ENCODE measurements around the gene CAAP1. TPM values are rescaled to one million over a fixed set of nuclear protein-coding genes. Genes with fewer than 3 reads are reported as not detected.
"Not testable (repeated sequence)": the region's sequence is repeated elsewhere in the genome, so short reads cannot be mapped to it uniquely, and the experiment has no call there.

CAAP1 gene
- total and polyA plus RNA-seq, 9 donors = 16.2 to 18.9 (median 17.7) TPM

DNA sequence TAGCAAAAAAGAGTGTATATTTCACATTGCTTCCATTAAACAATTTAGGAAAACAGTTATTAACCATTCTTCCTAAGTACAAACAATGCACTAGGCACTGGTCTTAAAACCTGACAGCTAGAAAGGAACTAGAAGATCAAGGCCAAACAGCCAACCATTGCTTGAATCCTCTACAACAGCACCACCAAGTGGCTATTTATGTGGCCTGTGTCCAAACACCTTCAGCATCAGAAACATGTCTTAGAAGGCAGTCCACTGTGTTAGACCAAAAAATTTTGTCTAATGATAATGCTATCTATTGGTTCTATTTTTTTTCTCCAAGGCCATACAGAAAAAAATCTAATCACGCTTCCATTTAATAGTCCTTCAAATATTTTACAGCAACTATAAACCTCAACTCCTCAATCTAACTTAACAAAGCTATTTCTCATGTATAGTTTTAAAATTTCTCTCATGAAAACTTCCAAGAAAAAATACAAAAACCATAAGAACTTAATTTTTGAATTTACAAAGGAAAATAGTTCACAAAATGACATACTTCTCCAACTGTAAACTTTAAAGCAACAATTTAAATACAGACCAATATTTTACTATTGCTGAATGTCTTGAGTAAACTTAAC, 36.1 kb downstream of the CAAP1 start:
- no peak overlapping the region for H3K4me3 ChIP-seq (ENCODE audit: low read length)
- H3K27ac ChIP-seq (ENCODE audit: low read length) = no peak overlapping the region
- DNase-seq = peak; percentile 15
- peaks cover 4% of the 10 kb centered on the region for H3K36me3 ChIP-seq (ENCODE audit: control insufficient read depth, insufficient read depth, low read length)
- H3K9me3 ChIP-seq (replicated peaks; ENCODE audit: control insufficient read depth, low read depth, low read length) = no peaks in the 10 kb centered on the region
- no CpG with 5 or more reads among the region's 1 CpG for WGBS (ENCODE audit: insufficient coverage)
- no peaks in the 10 kb centered on the region for H3K4me1 ChIP-seq (ENCODE audit: control insufficient read depth, insufficient read depth, low read length)
- no peaks in the 10 kb centered on the region for H3K27me3 ChIP-seq (ENCODE audit: control insufficient read depth, insufficient read depth, low read length)

DNA sequence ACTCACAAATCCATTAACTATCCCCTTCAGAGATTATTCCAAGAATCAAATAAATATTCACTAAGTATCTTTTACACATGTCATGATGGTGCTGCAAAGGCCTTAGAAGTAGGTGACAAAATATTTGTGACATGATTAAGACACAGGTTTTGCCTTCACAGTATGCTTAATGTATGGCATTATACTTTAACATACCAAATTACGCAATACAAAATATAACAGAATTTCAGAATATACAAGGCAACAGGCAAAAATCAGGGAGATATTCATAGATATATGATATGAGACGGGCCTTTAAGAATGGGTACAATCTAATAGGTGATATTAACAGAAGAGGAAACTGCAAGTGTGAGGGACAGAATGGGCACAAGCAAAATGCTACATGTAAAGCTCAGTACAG, 41.6 kb downstream of the CAAP1 start:
- no peak overlapping the region for H3K4me3 ChIP-seq (ENCODE audit: low read length)
- no peaks in the 10 kb centered on the region for H3K4me1 ChIP-seq (ENCODE audit: control insufficient read depth, insufficient read depth, low read length)
- H3K27me3 ChIP-seq (ENCODE audit: control insufficient read depth, insufficient read depth, low read length) = no peaks in the 10 kb centered on the region
- no peaks in the 10 kb centered on the region for H3K9me3 ChIP-seq (replicated peaks; ENCODE audit: control insufficient read depth, low read depth, low read length)
- no peak for DNase-seq
- H3K27ac ChIP-seq (ENCODE audit: low read length) = no peak overlapping the region
- 100% methylated on average over 1 of the region's 2 CpGs for WGBS (ENCODE audit: insufficient coverage)
- peaks cover 3% of the 10 kb centered on the region for H3K36me3 ChIP-seq (ENCODE audit: control insufficient read depth, insufficient read depth, low read length)

DNA sequence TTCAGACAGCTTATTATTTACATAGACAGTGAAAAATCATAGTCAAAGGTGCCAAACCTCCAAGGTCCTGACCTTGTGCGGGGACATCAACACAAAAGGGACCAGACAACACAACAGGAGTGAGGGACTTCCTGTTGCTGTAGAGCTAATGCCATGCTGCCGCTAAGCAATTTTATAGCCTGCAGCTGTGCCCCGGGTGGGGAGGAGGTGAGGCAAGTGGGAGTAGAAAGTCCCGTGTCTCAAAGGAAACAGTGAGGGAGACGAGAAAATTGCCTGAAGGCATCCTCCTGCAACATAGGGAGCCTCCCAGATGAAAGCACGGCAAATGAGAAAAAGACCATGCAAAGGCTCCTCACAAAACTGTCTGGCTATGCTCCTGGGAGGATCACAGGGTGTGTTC, 58.8 kb downstream of the CAAP1 start:
- H3K27me3 ChIP-seq (ENCODE audit: control insufficient read depth, insufficient read depth, low read length) = no peaks in the 10 kb centered on the region
- H3K9me3 ChIP-seq (replicated peaks; ENCODE audit: control insufficient read depth, low read depth, low read length) = no peaks in the 10 kb centered on the region
- peaks cover 7% of the 10 kb centered on the region for H3K4me1 ChIP-seq (ENCODE audit: control insufficient read depth, insufficient read depth, low read length)
- no peak overlapping the region for H3K4me3 ChIP-seq (ENCODE audit: low read length)
- 10% methylated on average over 6 of the region's 6 CpGs for WGBS (ENCODE audit: insufficient coverage)
- H3K36me3 ChIP-seq (ENCODE audit: control insufficient read depth, insufficient read depth, low read length) = no peaks in the 10 kb centered on the region
- no peak overlapping the region for H3K27ac ChIP-seq (ENCODE audit: low read length)
- DNase-seq = peak; percentile 36

DNA sequence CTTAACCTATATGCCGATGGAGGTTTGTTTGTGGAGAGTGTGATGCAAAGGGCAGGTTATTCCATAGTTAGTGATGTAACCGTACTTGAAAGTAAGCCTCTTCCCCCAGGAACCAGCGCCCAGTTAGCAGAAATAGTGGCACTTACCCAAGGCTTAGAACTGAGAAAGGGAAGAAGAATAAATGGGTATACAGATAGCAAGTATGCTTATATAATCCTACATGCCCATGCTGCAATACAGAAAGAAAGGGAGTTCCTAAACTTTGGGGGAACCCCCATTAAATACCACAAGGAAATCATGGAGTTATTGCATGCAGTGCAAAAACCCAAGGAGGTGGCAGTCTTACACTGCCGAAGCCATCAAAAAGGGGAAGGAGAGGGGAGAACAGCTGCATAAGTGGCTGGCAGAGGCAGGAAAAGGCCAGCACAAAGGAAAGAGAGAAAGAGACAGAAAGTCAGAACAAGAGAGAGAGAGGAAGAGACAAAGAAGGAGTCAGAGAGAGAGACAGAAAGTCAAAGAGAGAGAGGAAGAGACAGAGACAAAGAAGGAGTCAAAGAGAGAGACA, 64.1 kb downstream of the CAAP1 start:
- not testable (repeated sequence) for H3K9me3 ChIP-seq (replicated peaks; ENCODE audit: control insufficient read depth, low read depth, low read length); H3K27me3 ChIP-seq (ENCODE audit: control insufficient read depth, insufficient read depth, low read length); H3K4me1 ChIP-seq (ENCODE audit: control insufficient read depth, insufficient read depth, low read length); H3K27ac ChIP-seq (ENCODE audit: low read length); DNase-seq; H3K4me3 ChIP-seq (ENCODE audit: low read length); H3K36me3 ChIP-seq (ENCODE audit: control insufficient read depth, insufficient read depth, low read length)
- WGBS (ENCODE audit: insufficient coverage) = 75% methylated on average over 1 of the region's 4 CpGs

DNA sequence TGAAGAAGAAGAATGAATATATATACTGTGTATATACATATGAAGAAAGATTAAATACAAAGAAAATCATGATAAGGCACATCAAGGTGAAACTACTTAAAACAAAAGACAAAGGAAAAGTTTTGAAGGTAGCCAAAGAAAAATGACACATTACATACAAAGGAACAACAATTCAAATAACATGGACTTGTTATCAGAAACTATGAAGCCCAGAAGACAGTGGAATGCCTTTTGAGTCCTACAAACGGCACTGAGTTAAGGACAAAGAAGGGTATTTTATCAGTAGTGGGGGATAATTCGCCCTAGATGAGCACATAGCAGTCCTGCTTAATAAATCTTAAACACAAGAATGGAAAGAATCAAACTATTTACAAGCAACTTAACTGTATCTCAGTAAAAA, 77.8 kb downstream of the CAAP1 start:
- no peak overlapping the region for H3K27ac ChIP-seq (ENCODE audit: low read length)
- H3K27me3 ChIP-seq (ENCODE audit: control insufficient read depth, insufficient read depth, low read length) = no peaks in the 10 kb centered on the region
- H3K9me3 ChIP-seq (replicated peaks; ENCODE audit: control insufficient read depth, low read depth, low read length) = no peaks in the 10 kb centered on the region
- no peaks in the 10 kb centered on the region for H3K36me3 ChIP-seq (ENCODE audit: control insufficient read depth, insufficient read depth, low read length)
- DNase-seq = no peak
- no peak overlapping the region for H3K4me3 ChIP-seq (ENCODE audit: low read length)
- H3K4me1 ChIP-seq (ENCODE audit: control insufficient read depth, insufficient read depth, low read length) = no peaks in the 10 kb centered on the region
- no CpG with 5 or more reads among the region's 2 CpGs for WGBS (ENCODE audit: insufficient coverage)

DNA sequence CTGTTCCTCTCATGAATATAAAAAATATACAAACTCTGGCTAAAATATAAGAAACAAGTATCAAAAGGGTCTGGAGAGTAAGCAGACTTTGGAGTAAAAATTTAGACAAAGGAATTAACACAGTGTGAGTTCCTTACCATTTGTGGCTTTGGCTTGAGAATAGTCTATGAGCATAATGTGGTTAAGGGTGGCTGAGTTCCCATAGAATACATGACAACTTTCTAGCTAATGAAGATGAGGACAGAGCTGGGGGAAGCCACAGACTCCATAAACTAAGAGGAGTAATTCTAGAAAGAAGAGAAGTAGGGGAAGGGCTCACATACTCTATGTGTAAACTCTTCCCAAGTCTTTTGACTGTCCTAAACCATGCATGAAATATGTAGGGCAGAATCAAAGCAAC, 79.4 kb downstream of the CAAP1 start:
- H3K27me3 ChIP-seq (ENCODE audit: control insufficient read depth, insufficient read depth, low read length) = no peaks in the 10 kb centered on the region
- no peaks in the 10 kb centered on the region for H3K9me3 ChIP-seq (replicated peaks; ENCODE audit: control insufficient read depth, low read depth, low read length)
- no peak for DNase-seq
- H3K4me3 ChIP-seq (ENCODE audit: low read length) = no peak overlapping the region
- no peaks in the 10 kb centered on the region for H3K4me1 ChIP-seq (ENCODE audit: control insufficient read depth, insufficient read depth, low read length)
- H3K27ac ChIP-seq (ENCODE audit: low read length) = no peak overlapping the region
- H3K36me3 ChIP-seq (ENCODE audit: control insufficient read depth, insufficient read depth, low read length) = no peaks in the 10 kb centered on the region

DNA sequence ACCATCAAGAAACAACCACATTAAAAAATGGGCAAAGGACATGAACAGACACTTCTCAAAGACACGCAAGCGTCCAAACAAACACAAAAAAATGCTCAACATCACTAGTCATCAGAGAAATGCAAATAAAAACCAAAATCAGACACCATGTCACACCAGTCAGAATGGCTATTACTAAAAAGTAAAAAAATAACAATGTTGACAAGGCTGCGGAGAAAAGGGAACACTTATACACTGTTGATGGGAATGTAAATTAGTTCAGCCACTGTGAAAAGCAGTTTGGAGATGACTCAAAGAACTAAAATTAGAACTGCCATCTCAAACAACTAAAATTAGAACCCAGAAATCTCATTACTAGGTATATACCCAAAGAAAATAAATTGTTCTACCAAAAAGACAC, 80.4 kb downstream of the CAAP1 start:
- DNase-seq = no peak
- Histone ChIP-seq H3K9me3 (replicated peaks; ENCODE audit: control insufficient read depth, low read depth, low read length) (no peaks in the 10 kb centered on the region), H3K4me1 (ENCODE audit: control insufficient read depth, insufficient read depth, low read length) (no peaks in the 10 kb centered on the region), H3K27me3 (ENCODE audit: control insufficient read depth, insufficient read depth, low read length) (no peaks in the 10 kb centered on the region), H3K27ac (ENCODE audit: low read length) (no peak overlapping the region), H3K36me3 (ENCODE audit: control insufficient read depth, insufficient read depth, low read length) (no peaks in the 10 kb centered on the region), H3K4me3 (ENCODE audit: low read length) (no peak overlapping the region)
- WGBS (ENCODE audit: insufficient coverage) = no CpG with 5 or more reads among the region's 3 CpGs

DNA sequence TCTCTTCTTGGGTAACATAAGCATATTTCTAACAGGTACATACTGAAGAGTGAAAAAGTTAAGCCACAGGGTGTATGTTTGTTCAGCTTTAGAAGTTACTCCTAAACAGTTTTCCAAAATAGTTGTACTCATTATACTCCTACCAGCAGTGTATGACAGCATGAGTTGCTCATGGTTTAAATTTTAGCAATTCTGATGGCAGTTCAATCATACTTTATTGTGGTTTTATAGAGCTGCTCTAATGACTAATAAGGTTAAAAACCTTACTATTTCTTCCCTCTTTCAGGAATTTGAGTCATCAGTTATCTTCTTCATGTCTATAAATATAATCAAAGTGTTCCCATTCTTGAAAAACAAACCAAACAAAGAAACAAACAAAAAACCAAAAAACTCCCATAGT, 81.5 kb downstream of the CAAP1 start:
- no peaks in the 10 kb centered on the region for H3K27me3 ChIP-seq (ENCODE audit: control insufficient read depth, insufficient read depth, low read length)
- DNase-seq = no peak
- H3K27ac ChIP-seq (ENCODE audit: low read length) = no peak overlapping the region
- H3K9me3 ChIP-seq (replicated peaks; ENCODE audit: control insufficient read depth, low read depth, low read length) = no peaks in the 10 kb centered on the region
- no peaks in the 10 kb centered on the region for H3K4me1 ChIP-seq (ENCODE audit: control insufficient read depth, insufficient read depth, low read length)
- H3K36me3 ChIP-seq (ENCODE audit: control insufficient read depth, insufficient read depth, low read length) = no peaks in the 10 kb centered on the region
- H3K4me3 ChIP-seq (ENCODE audit: low read length) = no peak overlapping the region

DNA sequence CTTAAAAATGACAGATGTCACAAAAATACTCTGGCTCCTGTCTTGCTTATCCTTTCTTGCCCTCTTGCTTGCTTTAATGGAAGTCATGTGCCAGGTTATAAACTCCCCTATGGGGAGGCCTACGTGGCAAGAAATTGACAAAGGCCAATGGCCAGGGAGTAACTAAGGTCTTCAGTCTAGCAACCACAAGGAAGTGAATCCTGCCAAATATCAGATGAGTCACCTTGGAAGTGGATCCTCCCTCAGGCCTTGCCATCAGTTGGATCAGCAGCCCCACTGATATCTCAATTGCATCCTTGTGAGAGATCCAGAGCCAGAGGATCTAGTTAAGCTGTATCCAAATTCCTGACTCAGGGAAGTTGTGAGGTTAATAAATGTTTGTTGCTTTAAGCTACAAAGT, 82.8 kb downstream of the CAAP1 start:
- no peak for DNase-seq
- WGBS (ENCODE audit: insufficient coverage) = no CpG with 5 or more reads among the region's 1 CpG
- H3K4me1 ChIP-seq (ENCODE audit: control insufficient read depth, insufficient read depth, low read length) = no peaks in the 10 kb centered on the region
- H3K36me3 ChIP-seq (ENCODE audit: control insufficient read depth, insufficient read depth, low read length) = no peaks in the 10 kb centered on the region
- no peak overlapping the region for H3K4me3 ChIP-seq (ENCODE audit: low read length)
- H3K27me3 ChIP-seq (ENCODE audit: control insufficient read depth, insufficient read depth, low read length) = no peaks in the 10 kb centered on the region
- no peaks in the 10 kb centered on the region for H3K9me3 ChIP-seq (replicated peaks; ENCODE audit: control insufficient read depth, low read depth, low read length)
- no peak overlapping the region for H3K27ac ChIP-seq (ENCODE audit: low read length)

DNA sequence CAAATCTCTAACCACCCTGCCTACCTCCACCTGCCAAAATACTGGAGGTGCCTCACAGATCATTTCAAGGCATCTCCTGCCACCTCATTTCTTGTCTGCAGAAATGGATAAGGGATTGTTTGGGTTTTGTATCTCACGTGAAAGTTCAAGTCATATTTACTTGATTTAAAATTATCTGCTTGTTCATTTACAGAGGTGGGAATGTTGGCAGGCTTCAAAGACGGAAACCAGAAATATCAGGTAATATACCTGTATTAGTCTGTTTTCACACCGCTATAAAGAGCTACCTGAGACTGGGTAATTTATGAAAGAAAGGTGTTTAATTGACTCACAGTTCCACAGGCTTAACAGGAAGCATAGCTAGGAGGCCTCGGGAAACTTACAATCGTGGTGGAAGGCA, 85.4 kb downstream of the CAAP1 start:
- no peak overlapping the region for H3K27ac ChIP-seq (ENCODE audit: low read length)
- WGBS (ENCODE audit: insufficient coverage) = 82% methylated on average over 2 of the region's 5 CpGs
- H3K4me3 ChIP-seq (ENCODE audit: low read length) = no peak overlapping the region
- no peaks in the 10 kb centered on the region for H3K9me3 ChIP-seq (replicated peaks; ENCODE audit: control insufficient read depth, low read depth, low read length)
- no peaks in the 10 kb centered on the region for H3K4me1 ChIP-seq (ENCODE audit: control insufficient read depth, insufficient read depth, low read length)
- H3K27me3 ChIP-seq (ENCODE audit: control insufficient read depth, insufficient read depth, low read length) = no peaks in the 10 kb centered on the region
- DNase-seq = no peak
- no peaks in the 10 kb centered on the region for H3K36me3 ChIP-seq (ENCODE audit: control insufficient read depth, insufficient read depth, low read length)

DNA sequence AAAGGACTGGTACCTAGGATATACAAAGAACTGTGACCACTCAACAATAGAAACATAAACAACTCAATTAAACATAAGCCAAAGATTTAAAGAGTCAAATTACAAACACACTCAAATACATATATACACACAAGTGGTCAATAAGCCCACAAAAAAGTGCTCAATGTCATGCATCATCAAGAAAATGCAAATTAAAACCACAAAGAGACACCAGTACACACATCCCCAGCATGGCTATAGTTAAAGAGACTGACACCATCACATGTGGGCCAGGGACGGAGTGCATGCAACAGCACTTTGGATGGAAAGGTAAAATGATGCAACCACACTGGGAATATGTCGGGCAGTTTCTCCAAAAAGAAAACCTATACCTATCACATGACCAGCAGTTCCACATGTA, 89.7 kb downstream of the CAAP1 start:
- Histone ChIP-seq H3K9me3 (replicated peaks; ENCODE audit: control insufficient read depth, low read depth, low read length) (no peaks in the 10 kb centered on the region), H3K4me1 (ENCODE audit: control insufficient read depth, insufficient read depth, low read length) (no peaks in the 10 kb centered on the region), H3K27me3 (ENCODE audit: control insufficient read depth, insufficient read depth, low read length) (no peaks in the 10 kb centered on the region), H3K27ac (ENCODE audit: low read length) (no peak overlapping the region), H3K4me3 (ENCODE audit: low read length) (no peak overlapping the region), H3K36me3 (ENCODE audit: control insufficient read depth, insufficient read depth, low read length) (no peaks in the 10 kb centered on the region)
- DNase-seq = no peak
- WGBS (ENCODE audit: insufficient coverage) = no CpG with 5 or more reads among the region's 2 CpGs
